Osteocyte (in vitro differentiated cells): ENCODE data around the gene SEMA4A. TPM values are rescaled to one million over a fixed set of nuclear protein-coding genes. Genes with fewer than 3 reads are reported as not detected.

ENCODE experiments used
- DNase-seq: peaks from one replicate; pipeline ENCODE4 v3.0.0; 2021; ENCODE audit warnings: mixed read lengths; ENCODE audit not compliant: unreplicated experiment; ENCODE audit errors: extremely low spot score
- H3K27ac Mint-ChIP-seq: one replicate; pipeline ENCODE4 v1.8.0; 2021; ENCODE audit warnings: mild to moderate bottlenecking, mixed read lengths; ENCODE audit not compliant: unreplicated experiment
- H3K27me3 Mint-ChIP-seq: one replicate; pipeline ENCODE4 v1.8.0; 2021; ENCODE audit warnings: mixed read lengths; ENCODE audit not compliant: unreplicated experiment
- H3K36me3 Mint-ChIP-seq: one replicate; pipeline ENCODE4 v1.8.0; 2021; ENCODE audit warnings: mixed read lengths; ENCODE audit not compliant: unreplicated experiment
- H3K4me1 Mint-ChIP-seq: one replicate; pipeline ENCODE4 v1.8.0; 2021; ENCODE audit warnings: mixed read lengths; ENCODE audit not compliant: unreplicated experiment
- H3K4me3 Mint-ChIP-seq: one replicate; pipeline ENCODE4 v1.8.0; 2021; ENCODE audit warnings: mild to moderate bottlenecking, moderate library complexity, mixed read lengths; ENCODE audit not compliant: unreplicated experiment
- H3K9me3 Mint-ChIP-seq: one replicate; pipeline ENCODE4 v1.8.0; 2021; ENCODE audit warnings: mixed read lengths; ENCODE audit not compliant: unreplicated experiment
- CTCF ChIP-seq: fragments of 200-600 bp; sonication (generic); IDR thresholded peaks from 2 replicates; pipeline ENCODE4 v1.5.0; 2021; ENCODE audit warnings: antibody characterized with exemption, mild to moderate bottlenecking, moderate library complexity
- total RNA-seq: library from RNA; stranded (reverse); gene quantifications from 2 replicates; pipeline ENCODE4 v1.2.1, GENCODE V29; 2021

Gene SEMA4A
- total RNA-seq, 1 donor from 2014 or later: 1.8 TPM

GRCh38 chr1:156148216-156148615 lies 5.2 kb upstream of the SEMA4A start:
- H3K4me3 Mint-ChIP-seq: no peak overlapping the region
- H3K9me3 Mint-ChIP-seq: no peaks in the 10 kb centered on the region
- H3K27ac Mint-ChIP-seq: no peak overlapping the region
- TF ChIP-seq CTCF: no peak
- H3K36me3 Mint-ChIP-seq: no peaks in the 10 kb centered on the region
- DNase-seq: no peak
- peaks cover 22% of the 10 kb centered on the region for H3K27me3 Mint-ChIP-seq
- H3K4me1 Mint-ChIP-seq: peaks cover 23% of the 10 kb centered on the region

- no peak for TF ChIP-seq CTCF
- H3K27ac Mint-ChIP-seq: no peak overlapping the region
Measured at GRCh38 chr1:156149374-156150332, 3.7 kb upstream of the SEMA4A start.

GRCh38 chr1:156150333-156151011 lies 2.9 kb upstream of the SEMA4A start:
- H3K27ac Mint-ChIP-seq: no peak overlapping the region
- H3K4me3 Mint-ChIP-seq: no peak overlapping the region
- no peaks in the 10 kb centered on the region for H3K9me3 Mint-ChIP-seq
- peaks cover 15% of the 10 kb centered on the region for H3K4me1 Mint-ChIP-seq
- DNase-seq: no peak
- TF ChIP-seq CTCF: no peak
- H3K27me3 Mint-ChIP-seq: peaks cover 22% of the 10 kb centered on the region
- H3K36me3 Mint-ChIP-seq: no peaks in the 10 kb centered on the region

More at GRCh38 chr1:156149374-156150332, 3.7 kb upstream of the SEMA4A start:
- peaks cover 18% of the 10 kb centered on the region for H3K4me1 Mint-ChIP-seq
- H3K9me3 Mint-ChIP-seq: no peaks in the 10 kb centered on the region
- DNase-seq: no peak
- no peak overlapping the region for H3K4me3 Mint-ChIP-seq
- H3K36me3 Mint-ChIP-seq: no peaks in the 10 kb centered on the region
- H3K27me3 Mint-ChIP-seq: peaks cover 22% of the 10 kb centered on the region

- DNase-seq: no peak
Measured at GRCh38 chr1:156151093-156151688, 2.2 kb upstream of the SEMA4A start.

More at GRCh38 chr1:156151093-156151688, 2.2 kb upstream of the SEMA4A start:
- Mint-ChIP-seq H3K4me3 (no peak overlapping the region), H3K9me3 (no peaks in the 10 kb centered on the region), H3K27ac (no peak overlapping the region), H3K36me3 (no peaks in the 10 kb centered on the region), H3K4me1 (peaks cover 8% of the 10 kb centered on the region), H3K27me3 (peaks cover 26% of the 10 kb centered on the region)
- no peak for TF ChIP-seq CTCF
